Middle frontal gyrus (tissue), 1 donor: ENCODE measurements around the gene SH3TC1.

ENCODE experiments used
- DNase-seq: peaks from one replicate; pipeline ENCODE4 v3.0.0-alpha.2; 2015; ENCODE audit warnings: low spot score; ENCODE audit errors: extremely low spot score

The SH3TC1 gene

DNA sequence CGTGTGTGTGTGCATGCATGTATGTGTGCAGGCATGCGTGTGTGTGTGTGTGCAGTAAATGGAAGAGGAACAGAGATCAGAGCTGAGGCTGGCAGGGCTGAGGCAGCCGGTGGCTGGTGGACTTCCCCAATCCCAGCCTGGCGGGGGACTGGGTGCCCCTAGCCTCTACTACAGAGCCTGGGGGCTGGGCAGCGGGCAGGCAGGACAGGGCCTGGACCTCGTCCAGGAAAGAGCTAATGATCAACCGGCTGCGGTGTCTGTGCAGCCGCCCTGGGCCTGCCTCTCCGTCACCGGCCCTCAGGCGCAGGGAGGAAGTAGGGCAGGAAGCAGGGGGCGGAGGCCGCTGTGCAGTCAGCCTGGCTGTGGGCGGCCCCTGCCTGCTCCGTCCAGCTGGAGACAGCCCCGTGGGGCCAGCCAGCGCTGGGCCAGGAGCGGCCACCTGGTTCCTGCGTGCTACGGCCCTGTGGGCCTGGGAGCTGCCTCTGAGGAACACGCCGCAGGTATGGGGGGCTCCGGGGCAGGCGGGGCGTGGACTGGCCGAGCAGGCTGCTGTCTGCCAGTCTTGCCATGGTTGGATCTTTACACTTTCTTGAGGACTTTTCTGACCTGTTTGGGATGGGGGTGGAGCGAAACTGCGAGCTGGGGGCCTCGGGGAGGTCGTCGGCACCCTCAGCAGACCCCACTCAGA, at the start of gene SH3TC1:
Gene SH3TC1, plus strand, starts transcription at position 385 of the 688 bp plus-strand sequence. CDS start 5,905 bp downstream, outside the sequence.
- no peak for DNase-seq

DNA sequence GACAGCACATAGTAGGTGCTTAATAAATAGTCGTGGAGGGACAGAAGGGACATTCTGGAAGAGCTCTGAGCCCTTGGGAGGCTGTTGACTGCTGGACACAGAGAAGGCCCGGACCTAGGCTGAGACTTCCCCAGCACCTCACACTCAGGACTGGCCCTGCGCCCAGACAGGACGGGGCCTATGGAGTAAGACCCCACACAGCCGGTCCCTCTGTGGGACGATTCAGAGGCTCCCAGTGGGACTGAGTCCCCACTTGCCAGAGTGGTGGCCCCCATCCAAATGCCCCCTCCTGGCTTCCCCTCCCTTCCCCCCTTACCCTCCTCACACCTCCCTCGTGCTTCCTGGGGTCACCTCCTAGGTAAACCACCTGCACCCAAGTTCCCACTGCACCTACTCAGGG, 49.4 kb upstream of the SH3TC1 start:
- no peak for DNase-seq

GRCh38 chr4:8150152-8151090, 48.7 kb upstream of the SH3TC1 start:
- DNase-seq: no peak

DNA sequence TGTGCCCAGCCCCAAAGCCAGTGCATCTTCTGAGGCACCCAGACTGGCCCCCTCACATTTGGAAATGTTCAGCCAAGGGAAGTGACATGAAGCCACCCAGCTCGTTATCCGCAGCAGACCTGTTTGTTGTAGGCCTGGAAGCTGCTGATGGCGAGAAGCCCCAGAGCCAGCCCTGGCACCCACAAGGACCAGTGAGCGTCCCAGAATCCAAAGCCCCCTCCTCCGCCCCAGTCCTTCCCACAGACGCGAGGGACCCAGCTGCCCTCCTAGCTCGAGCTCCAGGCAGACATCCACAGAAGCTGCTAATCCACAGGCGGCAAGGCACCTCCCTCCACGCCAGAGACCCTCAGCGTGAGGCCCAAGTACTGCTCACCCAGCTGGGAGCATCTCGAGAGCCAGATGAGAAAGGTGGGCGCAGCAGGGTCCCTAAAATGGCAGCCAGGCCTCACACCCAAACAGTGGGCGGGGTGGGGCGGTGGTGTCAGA, 47.9 kb upstream of the SH3TC1 start:
- no peak for DNase-seq

- DNase-seq: no peak
These were observed 46.8 kb upstream of the SH3TC1 start for GRCh38 chr4:8152090-8152864.

DNA sequence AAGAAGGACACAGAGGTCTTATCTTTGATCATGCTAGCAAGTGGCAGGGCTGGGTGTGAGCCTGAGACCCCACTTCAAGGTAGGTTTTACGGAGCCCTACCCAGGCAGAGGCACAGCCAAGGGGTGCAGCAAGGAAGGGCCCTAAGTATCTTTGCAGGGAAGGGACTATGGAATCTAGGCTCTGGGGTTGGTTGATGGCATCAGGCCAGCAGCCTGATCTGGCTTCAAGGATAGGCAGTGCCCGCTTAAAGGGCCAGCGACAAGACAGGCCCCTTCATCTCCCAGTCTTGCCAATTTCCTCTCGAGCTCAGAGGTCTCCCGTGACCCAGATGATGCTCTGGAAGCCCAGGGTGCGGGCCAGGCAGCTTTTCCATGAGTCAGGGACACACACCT, 46.2 kb upstream of the SH3TC1 start:
- no peak for DNase-seq

- DNase-seq: no peak
These were observed 45.6 kb upstream of the SH3TC1 start for GRCh38 chr4:8153441-8153840.

DNA sequence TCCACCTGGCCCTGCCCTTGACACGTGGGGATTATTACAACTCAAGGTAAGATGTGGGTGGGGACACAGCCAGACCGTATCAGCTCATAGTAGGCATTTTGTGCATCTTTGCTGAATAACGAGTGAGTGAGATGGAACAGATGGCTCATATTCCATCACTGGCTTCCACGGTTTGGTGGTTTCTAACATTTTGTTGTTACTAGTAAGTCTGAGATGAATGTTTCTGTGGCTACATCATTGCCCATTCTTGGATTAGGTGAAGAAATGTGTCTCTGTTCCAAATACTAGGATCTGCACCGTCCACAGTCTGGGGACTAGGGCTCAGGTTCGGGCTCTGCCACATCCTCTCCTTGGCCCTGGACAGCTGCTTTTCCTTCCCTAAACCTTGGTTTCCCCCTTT, 44.0 kb upstream of the SH3TC1 start:
- DNase-seq: no peak

- DNase-seq: no peak
These were observed 43.2 kb upstream of the SH3TC1 start for GRCh38 chr4:8155660-8156421.

DNA sequence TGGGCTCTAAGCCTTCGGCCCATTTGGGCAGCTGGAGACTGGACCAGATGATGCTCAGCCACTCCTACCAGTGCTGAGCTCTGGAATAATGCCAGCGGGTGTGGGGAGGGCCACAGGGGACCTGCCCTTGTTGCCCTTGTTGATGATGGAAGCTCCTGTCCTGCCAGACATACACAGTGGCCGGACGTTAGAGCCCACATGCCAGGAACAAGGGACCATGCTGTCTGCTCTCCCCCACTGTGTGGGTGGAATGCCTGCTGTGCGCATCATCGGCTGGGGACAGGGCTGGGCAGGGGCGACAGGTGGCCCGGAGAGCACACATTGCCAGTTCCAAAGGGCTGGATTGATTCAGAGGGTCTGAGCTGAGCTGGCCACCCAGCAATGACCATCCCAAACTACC, 42.5 kb upstream of the SH3TC1 start:
- no peak for DNase-seq

DNA sequence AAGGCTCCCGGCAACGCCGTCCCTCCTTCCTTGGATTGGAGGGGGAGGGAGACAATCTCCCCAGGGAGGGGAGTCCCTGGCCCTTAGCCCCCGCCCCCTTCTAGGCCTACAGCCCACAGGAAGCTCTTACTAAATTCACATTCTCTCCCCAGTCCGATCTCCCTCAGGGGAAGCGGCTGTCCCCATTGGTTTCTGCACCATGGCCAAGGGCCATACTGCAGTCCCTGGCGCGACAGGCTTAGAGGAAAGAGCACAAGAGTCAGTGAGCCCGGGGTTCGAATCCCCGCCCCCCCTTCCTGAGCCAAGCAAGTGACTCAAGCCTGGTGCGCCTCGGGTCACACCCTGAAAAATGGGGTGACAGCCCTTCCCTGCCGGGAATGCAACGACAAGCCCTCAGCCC, 41.6 kb upstream of the SH3TC1 start:
- no peak for DNase-seq

- no peak for DNase-seq
These were observed 41.0 kb upstream of the SH3TC1 start for GRCh38 chr4:8157944-8158709.

DNA sequence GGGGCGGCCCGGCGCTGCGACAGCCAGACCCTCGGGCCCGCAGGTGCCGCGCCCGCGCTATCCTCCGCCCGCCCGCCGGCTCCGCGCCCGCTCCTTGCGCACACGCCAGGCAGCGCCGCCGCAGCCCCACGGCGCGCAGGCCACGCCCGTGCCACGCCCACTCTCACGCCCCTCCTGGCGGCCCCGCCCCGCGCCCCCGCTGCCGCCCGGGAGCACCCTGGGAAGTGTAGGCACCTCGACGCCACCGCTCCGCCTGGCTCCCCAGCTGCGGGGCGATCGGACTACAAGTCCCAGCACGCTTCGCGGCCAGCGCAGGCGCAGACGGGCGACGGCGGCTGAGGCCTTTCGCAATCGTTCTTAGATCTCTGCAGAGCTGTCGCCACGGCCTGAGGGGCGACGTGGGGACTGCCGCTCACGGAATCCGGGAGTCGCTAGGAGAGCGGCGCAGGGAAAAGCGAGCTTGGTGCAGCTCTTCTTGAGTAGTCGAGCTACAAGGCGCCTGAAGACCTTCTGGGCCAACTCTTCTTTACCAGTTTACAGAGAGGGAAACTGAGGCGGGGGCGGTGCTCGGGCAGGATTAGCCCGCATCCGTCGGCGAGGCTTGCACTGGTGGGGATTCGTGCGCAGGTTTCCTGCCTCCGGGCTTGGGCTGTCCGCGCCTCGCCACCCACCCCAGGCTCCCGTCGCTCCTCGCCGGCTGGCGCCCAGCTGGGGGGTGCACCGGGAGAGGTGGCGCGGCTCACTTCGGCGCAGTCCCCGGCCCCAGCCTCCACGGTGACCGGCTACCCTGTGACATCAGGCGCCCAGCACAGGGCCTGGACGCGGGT, 40.2 kb upstream of the SH3TC1 start, which contains the start of gene ABLIM2:
Gene ABLIM2, minus strand, starts transcription at position 104 of the 827 bp plus-strand sequence. CDS start 124 bp downstream, outside the sequence.
- DNase-seq: peak; percentile 96

GRCh38 chr4:8159537-8160232, 39.4 kb upstream of the SH3TC1 start:
- no peak for DNase-seq

GRCh38 chr4:8160233-8160560, 38.9 kb upstream of the SH3TC1 start:
- DNase-seq: no peak

DNA sequence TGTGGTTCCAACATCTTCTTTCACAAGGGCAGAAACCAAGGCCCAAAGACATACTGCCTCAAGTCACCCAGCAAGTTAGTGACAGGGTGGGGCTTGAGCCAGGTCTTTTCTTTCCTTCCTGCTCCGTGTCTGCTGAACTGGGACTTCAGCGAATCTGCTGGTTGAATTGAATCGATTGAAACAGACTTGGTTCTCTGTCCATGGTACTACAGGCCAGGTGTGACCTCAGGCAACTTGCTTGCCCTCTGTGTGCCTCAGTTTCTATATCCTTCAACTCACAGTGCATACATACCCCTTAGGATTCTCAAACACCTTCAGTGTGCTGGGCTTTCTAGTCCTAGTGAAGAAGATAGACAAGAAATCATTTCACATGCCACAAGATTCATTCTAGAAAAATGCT, 38.5 kb upstream of the SH3TC1 start:
- no peak for DNase-seq

GRCh38 chr4:8162625-8163024, 36.5 kb upstream of the SH3TC1 start:
- DNase-seq: no peak

- DNase-seq: no peak
These were observed 36.1 kb upstream of the SH3TC1 start for GRCh38 chr4:8163026-8163425.
